ENCODE measurements around the gene PIGS. TPM values are rescaled to one million over a fixed set of nuclear protein-coding genes. Genes with fewer than 3 reads are reported as not detected.
A peak's percentile ranks its signal among the peaks of the same experiment; 100 is the strongest.

The PIGS gene
- total and polyA plus RNA-seq, 9 of the 15 experiments (the other 6 are each of a cell fraction or from before 2014, with no cell fraction given): 47.5 to 138 (median 57.6) TPM

GRCh38 chr17:28598799-28599310 lies 27.5 kb upstream of the PIGS start, which contains the start of gene SPAG5 (continued):
- no peak for TF ChIP-seq MGA (IDR thresholded peaks at IDR 0.05)
- no peak for TF ChIP-seq MTA1 (IDR thresholded peaks at IDR 0.05; ENCODE audit: borderline replicate concordance)
- peak; percentile 34; the same call in 1 of the 2 replicates for TF ChIP-seq ATF1 (CRISPR knock-in tag; IDR thresholded peaks at IDR 0.05)
- peak; percentile 86 for TF ChIP-seq ATF1 (tag; IDR thresholded peaks at IDR 0.05)
- no peak for TF ChIP-seq KLF10 (CRISPR knock-in tag; IDR thresholded peaks at IDR 0.05)
- TF ChIP-seq ZNF695 (CRISPR knock-in tag; IDR thresholded peaks at IDR 0.05): no peak
- TF ChIP-seq ZNF507 (tag; conservative IDR thresholded peaks at IDR 0.05): no peak
- no peak for TF ChIP-seq ZNF224 (CRISPR knock-in tag; IDR thresholded peaks at IDR 0.05)
- TF ChIP-seq EHMT2 (IDR thresholded peaks at IDR 0.05): no peak
- peak; percentile 8 to 62; a peak in 1 of 4 replicates for TF ChIP-seq SRF (CRISPR knock-in tag; IDR thresholded peaks at IDR 0.05)
- no peak for TF ChIP-seq MAFF (IDR thresholded peaks at IDR 0.05; ENCODE audit: low read length)
- no peak for TF ChIP-seq XRCC3 (IDR thresholded peaks at IDR 0.05)
- TF ChIP-seq ZNF134 (CRISPR knock-in tag; conservative IDR thresholded peaks at IDR 0.05): 0 out of 2 replicates have a peak, but pooled peaks have one; percentile 14
- peak; percentile 97 for TF ChIP-seq FOXM1 (IDR thresholded peaks at IDR 0.05; ENCODE audit: low read depth)
- TF ChIP-seq FOXM1 (CRISPR knock-in tag; IDR thresholded peaks at IDR 0.05; ENCODE audit: low read depth): no peak
- peak; percentile 32; the same call in 1 of the 2 replicates for TF ChIP-seq GATAD2B (IDR thresholded peaks at IDR 0.05; ENCODE audit: borderline replicate concordance)
- no peak for TF ChIP-seq ZNF740 (CRISPR knock-in tag; IDR thresholded peaks at IDR 0.05)
- no peak for TF ChIP-seq ZNF740 (tag; IDR thresholded peaks at IDR 0.05)
- TF ChIP-seq BMI1 (IDR thresholded peaks at IDR 0.05; ENCODE audit: low read length): no peak
- no peak; the same call in 1 of the 2 replicates for TF ChIP-seq ERF (CRISPR knock-in tag; IDR thresholded peaks at IDR 0.05)
- no peak for TF ChIP-seq MCM3 (IDR thresholded peaks at IDR 0.05)
